Heart right ventricle (tissue), 16 donors: ENCODE measurements around the gene EXTL2. TPM values are rescaled to one million over a fixed set of nuclear protein-coding genes. Genes with fewer than 3 reads are reported as not detected.
"Not testable (repeated sequence)": the region's sequence is repeated elsewhere in the genome, so short reads cannot be mapped to it uniquely, and the experiment has no call there.

Experiments used
- ATAC-seq, 8 donors: fragments of 200-7000 bp; cut with Tn5 transposase; one replicate each; pipeline ENCODE4 v1.9.1; 2020; ENCODE audit warnings: mild to moderate bottlenecking in 8 of 8, moderate library complexity in 8 of 8, moderate number of reproducible peaks in 1 of 8
- DNase-seq, 2 donors: peaks; one replicate each; pipeline ENCODE4 v3.0.0-alpha.2; 2020
- H3K27ac ChIP-seq, 10 donors: fragments of 200-600 bp; sonication (generic) in 2 of 10; one replicate each; pipeline versions ENCODE4 v1.5.0 to v1.8.0; 2020 to 2022; ENCODE audit warnings: mild to moderate bottlenecking in 3 of 10
- H3K27me3 ChIP-seq, 7 donors: fragments of 200-600 bp; one replicate each; pipeline ENCODE4 v1.8.0; 2021 to 2022; ENCODE audit warnings: mild to moderate bottlenecking in 2 of 7
- H3K36me3 ChIP-seq, 9 donors: fragments of 200-600 bp; sonication (generic) in 1 of 9; one replicate each; pipeline versions ENCODE4 v1.5.0 to v1.8.0; 2020 to 2022; ENCODE audit warnings: mild to moderate bottlenecking in 2 of 9
- H3K4me1 ChIP-seq, 9 donors: fragments of 200-600 bp; sonication (generic) in 1 of 9; one replicate each; pipeline versions ENCODE4 v1.5.0 to v1.8.0; 2020 to 2022; ENCODE audit warnings: mild to moderate bottlenecking in 4 of 9
- H3K4me3 ChIP-seq, 10 donors: fragments of 200-600 bp; sonication (generic) in 2 of 10; one replicate each; pipeline versions ENCODE4 v1.5.0 to v1.8.0; 2020 to 2022; ENCODE audit warnings: mild to moderate bottlenecking in 7 of 10, moderate library complexity in 2 of 10
- H3K9me3 ChIP-seq, 11 donors: fragments of 200-600 bp in 10 of 11; sonication (generic) in 2 of 11; one replicate each; pipeline versions ENCODE4 v1.5.0 to v1.8.0; 2013 to 2022; ENCODE audit warnings: mild to moderate bottlenecking in 2 of 11, control low read depth in 1 of 11, moderate library complexity in 1 of 11
- CTCF ChIP-seq, 9 donors: fragments of 200-600 bp; sonication (generic) in 2 of 9; IDR thresholded peaks; one replicate each; pipeline versions ENCODE4 v1.5.0 to v1.8.0; 2021 to 2022; ENCODE audit warnings: antibody characterized with exemption in 9 of 9, mild to moderate bottlenecking in 5 of 9, moderate library complexity in 1 of 9
- WGBS, 2 donors: extraction: QIAGEN DNeasy Blood & Tissue Kit; methylation state at CpG; one replicate each; pipeline ENCODE4 v1.1.7; 2013; ENCODE audit warnings: inconsistent platforms in 1 of 2; 5-methylcytosine and 5-hydroxymethylcytosine counted together
- intact Hi-C, 10 donors: fragments of 100-400 bp; cut with DNase I; formaldehyde crosslinking; loops; one replicate each; pipeline versions ENCODE4 v1.11.1 to v1.14.2; 2022
- polyA plus RNA-seq, 2 donors: library from polyadenylated mRNA; stranded (reverse); fragments of 200-250 nt; gene quantifications; one replicate each; pipeline ENCODE4 v1.2.3, GENCODE V29; 2013
- total RNA-seq, 10 donors: library from RNA; stranded (reverse); fragmentation: NEBNext Ultra II Directional in 3 of 10; extraction: Animal tissue kit (Norgen Biotek cat#: 25700) in 3 of 10; gene quantifications; one replicate each; pipeline versions ENCODE4 v1.2.1 to v1.2.4, GENCODE V29; 2021 to 2023
- donor health status: Arrhythmogenic right ventricular cardiomyopathy.
- donor health status: ischemic (EF 13 %, LVEDD 7.1; RV severe dilation, severe dysfunction).
- donor health status: healthy with polysubstance abuse.
- donor health status: DM: no; HTN: yes; CAD: no.
- donor health status: DM: no; HTN: no; CAD: no.
- donor health status: ischemic (EF 25% LVEDD 6.9; RV normal size, moderate dysfunction).
- donor health status: ischemic (EF 25% LVEDD 5.7; RV mildly dilated, moderate dysfunction).
- donor health status: healthy.
- donor health status: DM: yes; HTN: yes; CAD: no.
- donor health status: Ischemic cardiomyopathy.
- donor health status: ischemic (EF 35%, LVEDD 5.7; RV mildly dilated, moderate dysfunction).
- donor health status: nonischemic (EF 11% LVEDD 7.7; RV severe dilation, severe dysfunction).
- donor health status: DM: yes; HTN: yes; CAD: no.
- donor health status: PGD.
- donor health status: ischemic (EF 29% LVEDD 5.4; RV normal size, mild dysfunction).
- donor health status: nonischemic (EF 23%, LVEDD 6.1; RV moderate dilation, normal function).

EXTL2 gene
- total and polyA plus RNA-seq, 12 donors, result 5.0 to 12.0 (median 8.2) TPM

GRCh38 chr1:100941580-100942216 lies 47.1 kb upstream of the EXTL2 start:
- intact Hi-C loops, result no loop called here
- Histone ChIP-seq H3K4me1 (no peaks in the 10 kb centered on the region), H3K27me3 (no peaks in the 10 kb centered on the region), H3K36me3 (peaks cover 0 to 60% (median 11%) of the 10 kb centered on the region in 9 donors), H3K27ac (no peak overlapping the region), H3K9me3 (peaks cover 0 to 8% (median 0%) of the 10 kb centered on the region in 11 donors), H3K4me3 (no peak overlapping the region)
- DNase-seq (no peak), ATAC-seq (no peak)
- WGBS, 2 donors, result 95% methylated on average over 9 of the region's 9 CpGs
- no peak for TF ChIP-seq CTCF (IDR thresholded peaks at IDR 0.05)

DNA sequence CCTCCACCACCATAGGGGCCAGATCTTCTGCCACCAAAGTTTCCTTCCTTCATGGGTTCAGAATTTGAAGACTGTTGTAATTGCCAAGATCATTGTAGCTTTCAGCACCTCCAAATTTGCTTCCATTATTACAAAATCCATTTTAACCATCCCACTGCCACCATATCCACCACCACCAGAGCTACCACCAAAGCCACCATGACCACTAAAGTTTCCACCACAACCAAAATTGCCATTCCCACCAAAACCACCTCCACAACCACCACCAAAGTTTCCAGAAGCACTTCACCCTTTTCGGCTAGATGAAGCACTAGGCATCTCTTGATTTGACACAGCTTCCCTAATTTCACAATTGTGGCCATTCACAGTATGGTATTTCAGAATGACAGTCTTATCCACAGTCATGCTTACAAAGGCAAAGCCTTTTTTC lies 46.5 kb upstream of the EXTL2 start:
- no peak overlapping the region for H3K4me3 ChIP-seq
- ATAC-seq, result no peak
- 97% methylated on average over 1 of the region's 1 CpG for WGBS, 2 donors
- TF ChIP-seq CTCF (IDR thresholded peaks at IDR 0.05), result no peak
- no peak overlapping the region for H3K27ac ChIP-seq
- peaks cover 0 to 66% (median 11%) of the 10 kb centered on the region in 9 donors for H3K36me3 ChIP-seq
- no peaks in the 10 kb centered on the region for H3K4me1 ChIP-seq
- H3K9me3 ChIP-seq, result peaks cover 0 to 7% (median 0%) of the 10 kb centered on the region in 11 donors
- no peak for DNase-seq
- intact Hi-C loops, result no loop called here
- H3K27me3 ChIP-seq, result no peaks in the 10 kb centered on the region

DNA sequence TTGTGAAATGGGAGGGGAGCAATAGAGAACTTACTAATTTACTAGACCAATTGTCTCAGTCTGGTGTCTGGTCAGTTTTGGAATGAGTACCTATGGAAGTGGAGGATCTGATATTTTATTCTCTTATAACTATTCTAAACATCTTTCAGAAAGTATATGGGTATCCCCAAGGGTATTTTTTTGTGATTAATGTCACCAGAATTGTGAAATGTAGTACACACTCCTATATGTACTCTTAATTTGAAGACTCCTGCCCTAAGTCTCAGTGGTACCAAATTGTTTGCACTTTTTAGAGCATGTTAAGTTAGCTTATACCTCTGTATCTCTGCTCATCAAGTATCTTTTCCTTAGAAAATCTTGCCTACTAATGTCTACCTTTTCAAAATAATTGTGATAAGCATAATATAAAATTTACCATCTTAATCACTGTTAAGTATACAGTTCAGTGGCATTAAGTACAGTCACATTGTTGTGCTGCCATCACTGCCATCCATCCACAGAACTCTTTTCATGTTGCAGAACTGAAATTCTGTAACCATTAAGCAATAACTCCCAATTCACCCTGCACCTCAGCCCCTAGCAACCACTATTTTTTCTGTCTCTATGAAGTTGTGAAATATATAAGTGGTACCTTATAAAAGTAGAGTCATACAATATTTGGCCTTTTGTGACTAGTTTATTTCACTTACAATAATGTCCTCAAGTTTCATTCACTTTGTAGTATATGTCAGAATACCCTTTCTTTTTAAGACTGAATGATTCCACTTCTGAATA lies 41.7 kb upstream of the EXTL2 start:
- Histone ChIP-seq H3K27ac (no peak overlapping the region), H3K9me3 (peaks cover 0 to 9% (median 0%) of the 10 kb centered on the region in 11 donors), H3K27me3 (no peaks in the 10 kb centered on the region), H3K4me3 (no peak overlapping the region), H3K36me3 (peaks cover 0 to 74% (median 11%) of the 10 kb centered on the region in 9 donors), H3K4me1 (peaks cover 0 to 11% (median 0%) of the 10 kb centered on the region in 9 donors)
- ATAC-seq (no peak), DNase-seq (no peak)
- intact Hi-C loops, result no loop called here
- no peak for TF ChIP-seq CTCF (IDR thresholded peaks at IDR 0.05)

GRCh38 chr1:100933555-100933954 lies 38.9 kb upstream of the EXTL2 start:
- Histone ChIP-seq H3K4me1 (peaks cover 0 to 18% (median 0%) of the 10 kb centered on the region in 9 donors), H3K36me3 (peaks cover 0 to 69% (median 11%) of the 10 kb centered on the region in 9 donors)
- not testable (repeated sequence) for ATAC-seq, H3K27me3 ChIP-seq, H3K4me3 ChIP-seq, H3K9me3 ChIP-seq, DNase-seq, H3K27ac ChIP-seq
- 89 to 100% methylated on average over 2 of the region's 2 CpGs for WGBS, 2 donors
- intact Hi-C loops, result loop anchor here in 1 of 10 donors (5.0 kb wide), 1 partner anchor 94 kb away; the partner anchor contains the start of gene DPH5
